GM19395 (cell line): ENCODE results near the gene EGF.
"Not testable (repeated sequence)": the region's sequence is repeated elsewhere in the genome, so short reads cannot be mapped to it uniquely, and the experiment has no call there.

ENCODE experiments used
- ATAC-seq: cut with Tn5 transposase; IDR thresholded peaks from one replicate; pipeline ENCODE4 v1.9.1; 2021; ENCODE audit warnings: mild to moderate bottlenecking, moderate library complexity; ENCODE audit not compliant: unreplicated experiment

Gene EGF

DNA sequence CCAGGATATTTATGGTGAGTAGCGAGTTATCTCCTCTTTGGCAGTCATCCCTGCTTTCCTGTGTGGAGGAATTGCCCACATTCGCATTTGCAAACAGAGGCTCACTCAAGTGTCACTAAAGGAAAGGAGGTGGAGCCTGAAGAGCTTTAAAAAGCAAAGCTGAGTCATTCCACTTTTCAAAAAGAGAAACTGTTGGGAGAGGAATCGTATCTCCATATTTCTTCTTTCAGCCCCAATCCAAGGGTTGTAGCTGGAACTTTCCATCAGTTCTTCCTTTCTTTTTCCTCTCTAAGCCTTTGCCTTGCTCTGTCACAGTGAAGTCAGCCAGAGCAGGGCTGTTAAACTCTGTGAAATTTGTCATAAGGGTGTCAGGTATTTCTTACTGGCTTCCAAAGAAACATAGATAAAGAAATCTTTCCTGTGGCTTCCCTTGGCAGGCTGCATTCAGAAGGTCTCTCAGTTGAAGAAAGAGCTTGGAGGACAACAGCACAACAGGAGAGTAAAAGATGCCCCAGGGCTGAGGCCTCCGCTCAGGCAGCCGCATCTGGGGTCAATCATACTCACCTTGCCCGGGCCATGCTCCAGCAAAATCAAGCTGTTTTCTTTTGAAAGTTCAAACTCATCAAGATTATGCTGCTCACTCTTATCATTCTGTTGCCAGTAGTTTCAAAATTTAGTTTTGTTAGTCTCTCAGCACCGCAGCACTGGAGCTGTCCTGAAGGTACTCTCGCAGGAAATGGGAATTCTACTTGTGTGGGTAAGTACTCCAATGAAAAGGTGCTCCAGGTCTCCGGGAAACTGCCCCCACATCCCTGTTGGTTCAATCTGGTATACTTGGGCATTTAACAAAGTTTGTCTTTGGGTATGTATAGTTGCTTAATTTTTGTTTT, at the start of gene EGF:
Gene EGF, plus strand, starts transcription at position 178 of the 890 bp plus-strand sequence. Its CDS starts 453 bp downstream, at position 631.
- no peak for ATAC-seq

DNA sequence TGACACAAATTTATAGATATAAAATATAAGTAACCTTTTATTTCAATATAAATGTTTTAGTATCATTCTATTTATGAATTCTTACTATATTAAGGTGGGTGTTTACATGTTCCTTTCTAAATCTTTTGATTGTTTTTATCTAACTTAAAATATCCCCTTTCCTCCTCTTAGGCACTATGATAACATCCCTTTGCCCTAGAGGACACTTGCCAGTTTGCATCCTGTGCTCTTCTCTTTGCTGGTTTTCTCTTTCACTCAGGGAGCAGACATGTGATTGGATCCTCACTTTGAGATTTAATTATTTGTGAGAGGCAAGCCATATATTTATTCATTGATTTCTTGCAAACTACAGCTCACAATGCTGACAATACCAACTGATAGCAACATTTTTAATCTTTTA, 48.5 kb upstream of the EGF start:
- ATAC-seq = no peak

DNA sequence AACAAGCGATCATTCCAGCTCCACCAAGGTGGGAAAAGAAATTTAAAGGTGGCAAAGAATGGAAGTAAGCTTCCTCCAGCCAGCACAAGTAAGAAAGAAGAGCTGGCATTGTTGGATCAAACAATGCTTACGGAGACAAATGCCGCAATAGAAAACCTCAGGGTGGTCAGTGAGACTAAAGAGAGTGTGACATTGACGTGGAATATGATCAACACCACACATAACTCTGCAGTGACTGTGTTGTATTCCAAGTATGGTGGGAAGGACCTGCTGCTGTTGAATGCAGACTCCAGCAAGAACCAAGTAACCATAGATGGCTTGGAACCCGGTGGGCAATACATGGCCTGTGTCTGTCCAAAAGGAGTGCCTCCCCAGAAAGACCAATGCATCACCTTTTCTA, 42.6 kb upstream of the EGF start:
- ATAC-seq = no peak

DNA sequence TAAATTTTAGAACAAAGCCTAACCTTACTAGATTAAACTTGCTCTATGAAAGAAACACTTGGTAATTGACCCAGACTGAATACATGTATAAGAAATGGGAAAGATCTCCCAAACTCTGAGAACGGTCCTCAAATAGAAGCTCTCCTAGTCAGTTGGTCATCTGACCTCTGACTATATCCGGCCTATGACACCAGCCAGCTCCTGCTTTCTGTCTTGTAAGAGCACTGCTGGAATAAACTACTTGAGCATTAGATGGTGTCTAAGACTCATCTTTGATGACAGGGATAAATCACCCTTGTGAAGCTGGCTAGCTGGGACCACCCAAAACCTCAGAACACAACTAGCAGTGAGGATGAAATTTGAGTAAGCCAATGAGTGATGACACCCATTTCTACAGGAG, 40.6 kb upstream of the EGF start:
- ATAC-seq = no peak

DNA sequence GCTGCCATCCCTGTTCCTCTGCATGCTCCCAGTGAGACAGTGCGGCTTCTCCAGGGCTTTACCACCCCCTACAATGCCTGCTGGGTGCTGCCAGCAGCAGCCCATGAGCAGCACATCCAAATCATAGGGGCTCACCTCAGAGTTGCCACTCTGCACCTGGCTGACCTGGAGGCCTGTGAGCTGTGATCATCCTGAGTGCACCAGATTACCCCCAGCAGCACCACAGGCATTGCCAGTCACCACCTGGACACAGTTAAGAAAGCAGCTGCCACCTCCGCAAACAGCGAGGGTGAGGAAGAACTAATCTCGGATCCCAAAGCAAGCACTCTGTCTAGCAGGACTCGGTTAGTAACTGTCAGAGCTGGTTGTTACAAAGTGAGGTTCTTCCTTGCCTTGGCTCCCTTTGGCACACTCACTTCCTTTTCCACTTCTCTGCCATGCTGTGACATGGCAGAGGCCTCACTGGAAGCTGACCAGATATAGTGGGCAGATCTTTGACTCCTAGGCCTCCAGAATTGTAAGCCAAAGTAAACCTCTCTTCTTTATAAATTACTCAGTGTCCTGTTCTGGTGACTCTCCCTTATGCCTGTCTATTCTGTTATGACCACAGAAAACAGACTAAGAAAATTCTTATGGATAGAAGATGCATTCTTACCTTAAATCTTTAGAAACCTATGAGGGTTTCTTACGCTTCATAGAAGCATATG, 39.6 kb upstream of the EGF start:
- ATAC-seq = no peak

DNA sequence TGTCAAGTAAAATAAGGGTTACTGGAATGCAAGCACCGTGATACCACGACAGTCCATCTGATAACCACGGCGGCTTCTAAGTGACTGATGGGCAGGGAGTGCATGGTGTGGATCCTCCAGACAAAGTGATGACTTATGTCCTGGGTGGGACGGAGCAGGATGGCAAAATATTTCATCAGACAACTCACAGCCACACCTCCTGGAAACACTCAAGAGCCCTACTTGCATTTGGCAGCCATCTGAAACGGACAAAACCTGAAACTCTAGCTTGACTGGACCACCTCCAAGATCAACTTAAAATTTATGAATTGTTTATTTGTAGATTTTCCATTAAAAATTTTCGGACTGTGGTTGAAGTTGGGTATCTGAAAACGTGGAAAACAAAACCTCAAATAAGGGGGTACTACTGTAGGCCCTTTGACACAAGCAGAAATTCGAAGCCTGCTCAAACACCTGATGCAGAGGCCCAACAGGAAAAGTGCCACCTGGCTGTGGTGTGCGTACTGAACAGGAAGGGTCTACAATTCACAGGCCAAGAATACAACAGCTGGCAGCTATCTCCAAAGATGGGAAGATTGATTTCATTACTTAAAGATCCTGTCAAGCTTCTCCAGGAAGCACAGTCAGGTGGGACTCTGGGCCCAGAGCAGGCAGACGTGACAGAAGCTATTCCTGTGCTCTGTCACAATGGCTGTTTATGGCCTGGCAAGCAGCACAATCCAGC, 38.7 kb upstream of the EGF start:
- ATAC-seq = no peak

DNA sequence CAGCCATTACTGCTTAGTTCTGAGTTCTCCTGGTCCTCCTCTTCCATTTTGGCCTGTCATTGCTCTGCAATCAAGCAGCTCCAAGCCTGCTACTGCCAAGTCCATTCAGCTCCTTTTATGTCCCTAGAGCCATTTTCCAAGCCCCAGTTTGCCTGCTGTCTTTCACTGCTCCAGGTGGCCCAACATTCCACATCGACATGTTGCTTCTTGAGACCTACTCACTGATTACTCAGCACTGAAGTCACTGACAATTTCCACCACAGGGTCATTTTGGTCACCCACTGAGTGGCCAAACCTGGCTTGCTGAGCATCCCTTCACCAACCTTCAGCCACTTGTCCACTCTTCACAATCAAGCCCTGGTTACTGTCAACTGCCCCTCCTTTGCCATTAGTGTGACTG, 37.6 kb upstream of the EGF start:
- no peak for ATAC-seq

DNA sequence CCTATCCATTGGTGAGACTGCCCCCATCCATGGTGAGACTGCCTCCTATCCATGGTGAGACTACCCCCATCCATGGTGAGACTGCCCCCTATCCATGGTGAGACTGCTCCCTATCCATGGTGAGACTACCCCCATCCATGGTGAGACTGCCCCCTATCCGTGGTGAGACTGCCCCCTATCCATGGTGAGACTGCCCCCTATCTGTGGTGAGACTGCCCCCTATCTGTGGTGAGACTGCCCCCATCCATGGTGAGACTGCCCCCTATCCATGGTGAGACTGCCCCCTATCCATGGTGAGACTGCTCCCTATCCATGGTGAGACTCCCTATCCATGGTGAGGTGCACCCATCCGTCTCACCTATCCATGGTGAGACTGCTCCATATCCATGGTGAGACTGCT, 37.1 kb upstream of the EGF start:
- not testable (repeated sequence) for ATAC-seq

DNA sequence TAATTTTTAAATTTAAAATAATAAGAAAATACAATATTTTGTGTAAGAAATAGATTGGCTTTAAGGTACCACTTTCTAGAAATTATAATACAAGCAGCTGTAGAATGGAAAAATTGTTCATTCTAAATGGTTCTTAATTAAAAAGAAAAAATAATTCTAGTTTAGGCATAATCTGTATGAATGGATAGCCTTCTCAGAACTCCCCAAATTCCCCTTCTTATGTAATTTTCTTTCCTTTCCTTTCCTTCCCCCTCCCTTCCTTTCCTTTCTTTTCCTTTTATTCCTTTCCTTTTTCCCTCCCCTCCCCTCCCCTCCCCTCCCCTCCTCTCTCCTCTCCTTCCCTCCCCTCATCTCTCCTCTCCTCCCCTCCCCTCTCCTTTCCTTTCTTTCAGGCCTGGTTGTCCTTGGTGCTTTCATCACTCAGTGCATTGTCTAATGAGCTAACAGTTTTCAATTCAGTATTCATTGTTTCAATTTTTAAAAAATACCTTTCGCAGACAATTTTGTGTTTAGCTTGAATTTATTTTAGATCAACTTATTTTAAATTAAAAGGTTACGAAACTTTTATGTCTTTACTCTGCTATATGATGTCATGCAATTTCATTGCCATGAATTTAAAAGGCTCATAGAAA, 35.9 kb upstream of the EGF start:
- no peak for ATAC-seq

DNA sequence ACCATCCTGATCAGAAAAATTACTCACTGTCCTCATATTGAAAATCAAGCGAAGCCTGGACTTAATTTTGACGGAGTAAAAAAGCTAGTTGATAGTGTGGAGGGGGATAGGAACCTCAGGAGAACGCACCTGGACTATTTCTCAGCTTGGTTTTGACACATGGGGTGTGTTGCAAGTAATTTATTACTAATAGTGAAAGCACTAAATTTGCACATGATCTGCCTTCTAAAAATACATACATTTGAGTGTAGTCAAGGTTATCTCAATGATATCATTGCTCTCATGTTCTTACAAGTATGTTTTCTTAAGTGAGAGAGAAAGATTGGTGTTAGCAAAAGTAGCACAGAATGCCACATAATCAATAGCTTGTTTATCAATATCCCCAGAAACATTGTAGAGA, 35.3 kb upstream of the EGF start:
- peak; percentile 83 for ATAC-seq

DNA sequence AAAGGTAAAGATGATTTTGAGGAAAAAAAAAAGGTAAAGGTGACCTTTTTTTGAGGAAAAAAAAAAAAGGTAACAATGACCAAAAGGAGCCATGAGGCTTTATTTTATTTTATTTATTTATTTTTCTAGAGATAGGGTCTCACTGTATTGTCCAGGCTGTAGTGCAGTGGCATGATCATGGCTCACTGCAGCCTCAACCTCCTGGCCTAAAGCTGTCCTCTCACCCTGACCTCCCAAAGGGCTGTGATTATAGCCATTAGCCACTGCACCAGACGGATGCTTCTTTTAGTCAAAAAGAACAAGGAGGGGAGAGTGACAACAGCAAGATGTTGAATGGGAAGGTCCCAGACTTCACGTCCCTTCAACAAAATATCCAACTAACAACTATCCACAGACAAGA, 34.3 kb upstream of the EGF start:
- ATAC-seq = no peak

DNA sequence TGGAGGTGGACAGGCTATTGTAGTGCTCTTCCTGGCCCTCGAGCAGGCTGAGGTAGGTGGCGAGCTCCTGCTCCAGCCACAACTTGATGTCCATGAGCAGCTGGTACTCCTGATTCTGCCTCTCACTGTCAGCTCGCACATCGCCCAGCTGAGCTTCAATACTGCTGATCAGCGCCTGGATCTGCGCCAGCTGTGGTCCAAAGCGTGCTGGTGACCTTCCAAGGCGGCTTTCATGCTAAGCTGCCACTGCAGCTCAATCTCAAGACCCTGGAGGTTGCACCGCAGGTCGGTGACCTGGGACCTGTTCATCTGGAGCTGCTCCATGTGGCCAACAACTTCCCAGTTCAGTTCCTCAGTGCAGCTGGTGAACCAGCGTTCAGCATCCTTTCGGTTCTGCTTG, 33.6 kb upstream of the EGF start:
- ATAC-seq = no peak

DNA sequence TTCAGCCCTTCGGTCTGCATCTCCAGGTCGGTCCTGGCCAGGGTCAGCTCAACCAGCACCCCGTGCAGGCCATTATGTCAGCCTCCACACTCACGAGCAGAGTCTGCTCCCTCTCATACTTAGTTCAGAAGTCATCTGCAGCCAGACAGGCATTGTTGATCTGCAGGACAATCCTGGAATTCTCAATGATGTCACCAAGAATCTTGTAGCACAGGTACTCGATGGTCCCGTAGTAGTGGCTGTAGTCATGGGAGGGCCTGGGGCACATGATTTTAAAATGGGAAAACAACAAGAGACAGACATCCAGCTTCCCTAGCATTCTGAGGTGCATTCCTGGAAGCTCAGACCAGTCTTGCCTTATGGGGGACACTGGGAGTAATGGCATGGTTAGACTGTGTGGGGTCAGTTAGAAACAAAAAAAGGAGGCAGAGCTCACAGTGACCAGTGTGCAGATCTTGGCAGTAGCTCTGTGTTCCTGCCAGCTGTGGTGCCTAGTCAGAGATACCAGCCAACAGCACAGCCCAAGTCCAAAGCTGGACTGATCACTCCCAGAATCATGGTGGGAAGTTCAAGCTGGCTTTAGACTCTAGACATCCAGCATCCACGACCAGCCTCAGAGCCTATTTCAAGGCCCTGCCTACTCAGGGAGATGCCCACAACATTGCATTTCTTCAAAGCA, 32.9 kb upstream of the EGF start:
- no peak for ATAC-seq

DNA sequence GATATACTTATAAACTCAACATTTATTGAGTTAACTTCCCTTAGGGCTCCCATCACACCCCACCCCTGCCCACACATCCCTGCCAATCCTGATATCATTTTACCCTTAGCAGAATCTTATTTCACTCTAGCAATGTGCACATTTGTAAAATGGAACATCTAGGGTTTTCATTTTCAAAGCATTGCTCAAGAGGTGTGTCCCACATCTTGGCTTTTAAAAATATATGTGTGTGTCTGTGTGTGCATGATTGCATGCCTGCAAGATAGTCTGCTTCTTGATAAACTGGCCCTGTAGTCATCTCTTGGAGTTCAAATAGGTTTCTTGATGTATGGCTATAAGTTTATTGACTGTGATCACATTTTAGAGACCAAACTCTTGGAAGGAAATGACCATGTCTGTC, 26.4 kb upstream of the EGF start:
- no peak for ATAC-seq

DNA sequence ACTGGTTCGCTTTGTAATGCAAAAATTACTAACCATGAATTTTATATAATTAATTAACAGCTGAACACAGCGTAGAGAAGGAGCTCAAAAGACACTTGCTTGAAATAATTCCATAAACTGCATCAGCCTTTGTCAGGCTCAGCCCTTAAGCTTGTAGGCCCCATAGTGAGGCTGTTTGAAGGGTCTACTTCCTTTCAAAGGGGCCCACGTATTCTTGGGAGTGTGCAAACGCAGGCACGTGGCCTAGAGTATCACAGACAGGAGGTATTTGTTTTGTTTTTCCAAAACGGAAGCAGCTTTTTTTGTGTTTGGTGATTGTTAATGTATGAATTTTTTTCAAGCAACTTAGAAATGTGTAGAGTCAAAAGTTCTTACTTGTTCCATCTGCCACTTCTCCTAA, 25.6 kb upstream of the EGF start:
- ATAC-seq = no peak

DNA sequence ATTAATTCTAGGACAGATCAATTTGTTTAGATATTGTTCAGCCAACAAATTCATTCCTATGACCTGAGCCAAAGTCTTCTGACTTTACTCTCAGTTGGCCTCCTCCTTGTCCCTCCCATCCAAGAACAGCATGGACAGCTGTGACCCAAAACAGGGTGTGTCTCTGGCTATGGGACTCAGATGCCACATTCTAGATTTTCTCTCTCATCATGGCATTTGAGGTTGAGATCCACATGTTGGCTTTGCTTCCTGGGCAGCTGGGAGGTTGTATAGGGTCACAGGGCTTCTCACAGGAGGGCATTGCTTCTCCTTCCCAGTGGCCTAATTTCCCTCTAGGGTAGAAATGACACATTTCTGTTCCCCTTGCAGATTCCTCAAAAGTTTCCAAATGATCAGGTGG, 22.6 kb upstream of the EGF start:
- no peak for ATAC-seq

DNA sequence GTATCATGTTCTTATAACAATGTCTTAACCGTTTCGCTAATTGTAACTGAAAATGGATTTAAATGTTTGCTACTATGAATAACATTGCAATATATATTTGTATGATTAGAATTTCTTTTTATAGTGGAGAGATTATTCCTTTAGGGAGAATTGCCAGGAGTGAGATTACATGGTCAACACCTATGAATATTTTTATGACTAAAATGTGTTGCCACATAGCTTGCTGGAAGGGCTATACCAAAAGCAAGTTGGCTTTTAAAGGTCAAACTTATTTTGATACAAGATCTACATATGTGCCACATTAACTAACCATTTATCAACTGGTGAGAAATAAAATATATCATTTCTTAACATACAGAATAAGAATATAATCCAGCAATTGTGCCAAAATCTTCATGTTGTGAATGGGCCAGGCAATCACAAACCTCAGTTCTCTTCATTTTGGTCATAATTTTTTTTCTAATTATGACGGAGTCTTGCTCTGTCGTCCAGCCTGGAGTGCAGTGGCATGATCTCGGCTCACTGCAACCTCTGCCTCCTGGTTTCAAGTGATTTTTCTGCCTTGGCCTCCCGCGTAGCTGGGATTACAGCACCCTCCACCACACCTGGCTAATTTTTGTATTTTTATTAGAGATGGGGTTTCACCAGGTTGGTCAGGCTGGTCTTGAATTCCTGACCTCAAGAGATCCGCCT, 10.0 kb upstream of the EGF start:
- no peak for ATAC-seq

DNA sequence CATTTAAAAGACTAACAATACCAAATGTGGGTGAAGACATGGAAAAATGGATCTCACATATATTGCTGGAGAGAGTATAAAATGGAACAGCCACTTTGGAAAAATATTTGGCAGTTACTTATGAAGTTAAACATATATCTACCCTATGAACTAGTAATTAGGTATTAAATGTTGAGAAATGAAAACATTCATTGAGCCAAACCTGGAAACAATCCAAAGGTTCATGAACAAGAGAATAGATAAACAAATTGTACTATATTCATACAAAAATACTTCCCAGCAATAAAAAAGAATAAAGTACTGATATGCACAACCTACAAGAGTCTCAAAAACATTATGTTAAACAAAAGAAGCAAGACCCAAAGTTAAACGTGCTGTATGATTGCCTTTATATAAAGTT, 4.0 kb upstream of the EGF start:
- ATAC-seq = no peak

DNA sequence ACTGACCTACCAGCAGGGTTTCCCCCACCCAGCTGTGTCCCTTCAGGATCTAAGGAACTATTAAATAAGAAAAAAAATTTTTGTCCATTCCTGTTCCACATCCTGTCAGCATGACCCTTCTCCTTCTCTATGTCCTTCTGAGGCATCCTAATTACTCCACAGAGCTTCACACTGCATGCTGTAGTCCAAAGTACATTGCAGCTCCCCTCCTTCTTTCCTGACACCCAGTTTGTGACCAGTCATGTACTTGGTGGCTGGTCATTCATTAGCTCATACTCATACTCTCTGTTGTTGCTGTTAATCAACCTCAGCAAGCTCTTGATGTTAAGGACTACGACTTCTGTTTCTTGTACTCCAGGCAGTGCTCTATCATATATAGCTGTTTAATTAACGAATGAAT, 2.4 kb upstream of the EGF start:
- no peak for ATAC-seq

DNA sequence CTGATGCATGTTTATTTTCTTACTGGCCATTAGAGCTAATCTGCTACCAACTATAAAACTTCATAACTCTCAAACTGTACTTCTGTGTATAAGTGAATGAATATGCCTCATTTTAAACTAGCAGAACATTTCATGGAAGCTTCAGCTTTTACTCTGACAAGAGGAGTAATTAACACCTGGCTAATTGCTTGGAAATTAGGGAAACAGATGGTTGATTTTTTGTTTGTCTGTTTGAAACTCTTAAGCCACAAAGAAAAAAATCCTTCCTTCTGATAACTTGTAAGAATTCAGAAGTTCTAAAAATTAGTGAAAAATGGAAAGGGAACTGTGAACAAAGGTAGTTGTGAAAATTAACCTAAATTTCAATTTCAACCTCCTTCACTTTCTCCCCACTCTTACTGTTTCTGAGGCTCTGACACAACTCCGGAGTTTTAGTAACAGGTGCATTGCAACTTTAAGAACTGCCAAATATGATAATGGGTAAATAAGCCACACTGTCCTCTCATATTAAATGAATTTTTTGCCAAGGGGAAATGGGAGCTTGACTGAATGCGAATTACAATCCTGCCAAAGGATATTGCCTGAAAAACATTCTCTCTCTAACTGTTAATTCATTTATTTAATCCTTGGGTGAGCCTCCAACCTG, 1.0 kb downstream of the EGF start:
- no peak for ATAC-seq
